COLO829 (cell line): Measurements from ENCODE around the gene PRSS36.
A peak's percentile ranks its signal among the peaks of the same experiment; 100 is the strongest.

Experiments
- DNase-seq: peaks from one replicate; pipeline ENCODE4 v3.0.0; 2012; ENCODE audit warnings: low spot score

The PRSS36 gene

DNA sequence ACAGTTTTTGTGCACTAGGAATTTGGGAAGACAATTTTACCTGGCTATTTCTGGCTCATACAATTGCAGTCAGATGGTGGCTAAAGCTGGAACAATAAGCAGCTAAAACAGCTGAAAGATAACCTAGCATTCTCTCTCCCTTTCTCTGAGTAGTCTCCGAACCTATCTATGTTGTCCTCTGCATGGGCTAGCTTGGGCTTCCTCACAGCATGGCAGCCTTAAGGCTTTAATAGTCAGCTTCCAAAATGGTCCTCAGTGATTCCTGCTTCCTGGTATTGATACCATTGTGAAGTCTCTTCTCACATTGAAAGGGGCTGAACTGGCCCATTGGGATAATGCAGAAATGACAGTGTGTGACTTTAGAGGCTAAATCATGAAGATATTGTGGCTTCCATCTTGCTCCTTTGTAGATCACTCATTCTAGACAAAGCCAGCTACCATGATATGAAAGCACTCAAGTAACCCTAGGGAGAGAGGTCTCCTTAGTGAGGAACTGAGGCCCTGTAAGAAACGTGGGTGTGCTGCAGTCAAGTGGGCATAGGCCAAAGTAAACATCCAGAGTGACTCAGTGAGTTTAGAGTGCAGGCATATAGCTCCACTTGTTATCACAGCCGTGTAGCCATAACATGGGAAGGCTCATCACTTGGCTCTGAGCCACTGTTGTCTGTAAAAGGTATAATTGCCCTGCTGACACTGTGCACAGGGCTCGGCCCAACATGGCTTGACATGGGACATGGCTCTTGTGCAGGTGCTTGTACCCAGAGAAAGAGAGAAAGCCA lies 49.8 kb downstream of the PRSS36 start:
- no peak for DNase-seq

DNA sequence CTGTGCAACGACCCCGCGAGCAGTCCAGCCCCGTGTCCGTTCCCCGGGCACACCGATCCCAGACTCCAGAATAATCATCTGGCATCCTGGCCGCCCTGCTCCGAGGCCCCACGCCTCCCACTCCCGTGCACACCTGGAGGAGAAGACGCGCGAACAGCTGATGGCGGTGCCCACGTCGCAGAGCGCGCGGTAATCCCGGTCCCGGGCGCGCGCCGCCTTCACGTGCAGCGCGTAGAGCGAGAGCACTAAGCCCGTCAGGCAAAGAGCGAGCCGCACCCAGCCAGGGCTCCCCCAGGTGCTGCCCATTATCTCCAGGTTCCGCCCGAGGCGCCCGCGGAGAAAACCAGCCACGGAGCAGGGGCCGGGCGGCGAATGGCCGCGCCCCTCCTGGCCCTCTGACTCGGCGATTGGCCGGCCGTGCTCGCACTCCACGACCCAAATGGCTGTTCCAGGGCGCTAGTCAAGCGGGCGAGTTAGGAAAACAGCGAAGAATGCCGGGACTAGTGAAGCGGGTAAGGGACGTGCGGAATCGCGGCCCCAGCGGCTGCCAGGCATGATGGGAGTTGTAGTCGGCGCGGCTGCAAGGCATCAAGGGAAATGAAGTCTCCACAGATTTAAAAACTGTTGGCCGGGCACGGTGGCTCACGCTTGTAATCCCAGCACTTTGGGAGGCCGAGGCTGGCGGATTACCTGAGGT lies 55.3 kb downstream of the PRSS36 start, which contains the start of gene VKORC1:
VKORC1 (minus strand) TSS at position 374 of the 697 bp plus-strand sequence; CDS start at position 306, 68 bp downstream.
- peak; percentile 91 for DNase-seq

DNA sequence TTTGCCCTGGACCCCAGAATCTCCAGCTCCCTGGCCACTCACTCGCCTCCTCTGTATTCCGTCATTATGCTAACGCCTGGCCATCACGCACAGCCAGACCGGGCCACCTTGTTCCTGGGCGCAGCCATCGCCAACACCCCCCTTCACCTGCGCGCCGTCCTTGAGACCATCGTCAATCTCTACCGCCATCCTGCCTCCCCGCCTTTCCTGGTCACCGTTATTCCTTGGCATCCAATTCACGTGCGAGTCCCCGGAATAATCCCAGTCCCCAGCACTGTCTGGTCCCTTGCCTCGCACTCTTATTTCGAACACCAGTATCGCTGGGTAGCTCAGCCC lies 55.8 kb downstream of the PRSS36 start:
- DNase-seq = no peak

DNA sequence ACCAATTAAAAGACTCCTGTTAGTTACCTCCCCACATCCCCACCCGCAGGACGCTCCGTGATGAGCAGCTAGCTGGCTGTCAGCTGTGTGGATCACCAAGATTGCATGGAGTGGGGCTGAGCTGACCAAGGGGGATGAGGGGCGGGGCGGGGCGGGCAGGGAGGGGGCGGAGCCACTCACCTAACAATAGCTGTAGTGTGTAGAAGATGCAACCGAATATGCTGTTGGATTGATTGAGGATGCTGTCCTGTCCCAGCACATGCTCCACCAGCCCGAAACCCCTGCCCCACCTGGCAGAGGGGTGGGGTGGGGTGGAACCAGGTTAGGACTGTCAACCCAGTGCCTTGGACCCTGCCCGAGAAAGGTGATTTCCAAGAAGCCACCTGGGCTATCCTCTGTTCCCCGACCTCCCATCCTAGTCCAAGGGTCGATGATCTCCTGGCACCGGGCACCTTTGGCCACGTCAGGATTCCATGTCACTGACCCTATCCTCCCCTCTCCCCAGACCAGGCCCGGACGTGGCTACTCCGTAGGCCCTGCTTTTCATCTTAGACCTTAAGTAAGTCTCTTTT lies 56.6 kb downstream of the PRSS36 start:
- peak; percentile 84 for DNase-seq

DNA sequence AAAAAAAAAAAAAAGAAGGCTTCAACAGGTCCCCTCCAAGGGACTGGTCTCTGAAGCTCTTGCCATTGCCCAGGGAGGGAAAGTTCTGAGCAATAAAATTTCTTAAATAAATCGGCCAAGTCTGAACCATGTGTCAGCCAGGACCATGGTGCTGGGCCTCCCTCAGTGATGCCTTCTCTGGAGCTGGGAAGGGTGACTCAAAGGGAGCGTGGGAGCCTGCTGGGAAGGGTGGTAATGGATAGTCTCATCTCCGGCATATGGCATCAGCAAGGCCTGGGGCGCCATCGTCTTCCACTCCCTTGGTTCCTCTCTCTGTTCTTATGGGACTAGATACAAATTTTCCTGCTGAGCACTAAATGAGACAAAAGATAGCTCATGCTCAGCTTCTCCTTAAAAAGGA lies 57.5 kb downstream of the PRSS36 start:
- DNase-seq = no peak

DNA sequence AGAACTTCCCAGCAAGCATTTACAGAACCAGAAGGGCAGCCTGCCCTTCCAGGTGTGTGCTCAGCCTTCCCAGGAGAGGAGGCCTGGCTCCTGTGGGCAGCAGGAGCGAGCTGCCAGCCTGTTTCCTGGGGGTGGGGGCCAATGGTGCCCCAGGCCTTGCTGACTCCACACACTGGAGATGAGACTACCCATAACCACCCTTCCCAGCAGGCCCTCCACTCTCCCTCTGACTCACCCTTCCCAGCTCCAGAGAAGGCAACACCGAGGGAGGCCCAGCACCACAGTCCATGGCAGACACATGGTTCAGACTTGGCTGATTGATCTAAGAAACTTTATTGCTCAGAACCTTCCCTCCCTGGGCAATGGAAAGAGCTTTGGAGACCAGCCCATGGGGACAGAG lies 59.3 kb downstream of the PRSS36 start:
- no peak for DNase-seq

DNA sequence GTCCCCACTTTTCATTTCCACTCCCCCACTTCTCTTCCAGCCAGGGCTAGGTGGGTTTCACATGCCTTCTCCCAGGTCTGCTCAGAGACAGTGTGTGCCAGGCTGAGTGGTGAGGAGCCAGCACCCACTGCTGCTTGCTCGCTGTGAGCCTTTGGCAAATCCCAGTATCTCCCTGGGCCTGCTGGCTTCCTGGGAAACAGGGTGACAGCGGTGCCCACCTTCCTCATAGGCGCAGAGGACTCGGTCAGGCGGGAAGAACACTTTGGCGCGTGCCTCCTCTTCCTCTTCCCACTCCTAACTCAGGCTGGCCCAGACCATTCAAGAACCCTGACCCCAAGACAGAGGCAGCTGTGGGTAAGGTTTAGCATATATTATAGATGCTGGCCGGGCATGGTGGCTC lies 60.7 kb downstream of the PRSS36 start:
- no peak for DNase-seq
